Measurements from ENCODE around the gene TBL3.
"Not testable (repeated sequence)": the region's sequence is repeated elsewhere in the genome, so short reads cannot be mapped to it uniquely, and the experiment has no call there.

The TBL3 gene

GRCh38 chr16:1933097-1933661 is 38.7 kb upstream of the TBL3 start:
- DNase-seq (ENCODE audit: low spot score), result peak; percentile 61
- no peak for TF ChIP-seq CTCF (IDR thresholded peaks at IDR 0.05; ENCODE audit: poor library complexity, severe bottlenecking)
- Histone ChIP-seq H3K27me3 (ENCODE audit: insufficient read depth, poor library complexity, severe bottlenecking) (no peaks in the 10 kb centered on the region), H3K27ac (ENCODE audit: poor library complexity, severe bottlenecking) (no peak overlapping the region), H3K4me3 (ENCODE audit: severe bottlenecking) (no peak overlapping the region), H3K9me3 (ENCODE audit: severe bottlenecking) (no peaks in the 10 kb centered on the region), H3K4me1 (ENCODE audit: insufficient read depth, poor library complexity, severe bottlenecking) (no peaks in the 10 kb centered on the region), H3K36me3 (ENCODE audit: low read depth) (no peaks in the 10 kb centered on the region)
- ATAC-seq (ENCODE audit: low read depth), result no peak

GRCh38 chr16:1936945-1937479 is 34.8 kb upstream of the TBL3 start:
- Histone ChIP-seq H3K4me1 (ENCODE audit: insufficient read depth, poor library complexity, severe bottlenecking) (peaks cover 2% of the 10 kb centered on the region), H3K9me3 (ENCODE audit: severe bottlenecking) (no peaks in the 10 kb centered on the region), H3K36me3 (ENCODE audit: low read depth) (peaks cover 6% of the 10 kb centered on the region; the same call in 1 of the 2 replicates), H3K4me3 (ENCODE audit: severe bottlenecking) (no peak overlapping the region), H3K27me3 (ENCODE audit: insufficient read depth, poor library complexity, severe bottlenecking) (no peaks in the 10 kb centered on the region), H3K27ac (ENCODE audit: poor library complexity, severe bottlenecking) (no peak overlapping the region)
- DNase-seq (ENCODE audit: low spot score), result no peak
- no peak for ATAC-seq (ENCODE audit: low read depth)
- no peak for TF ChIP-seq CTCF (IDR thresholded peaks at IDR 0.05; ENCODE audit: poor library complexity, severe bottlenecking)

GRCh38 chr16:1938316-1938715 is 33.5 kb upstream of the TBL3 start:
- no peak overlapping the region for H3K27ac ChIP-seq (ENCODE audit: poor library complexity, severe bottlenecking)
- DNase-seq (ENCODE audit: low spot score), result no peak
- ATAC-seq (ENCODE audit: low read depth), result no peak
- H3K4me1 ChIP-seq (ENCODE audit: insufficient read depth, poor library complexity, severe bottlenecking), result peaks cover 5% of the 10 kb centered on the region
- H3K27me3 ChIP-seq (ENCODE audit: insufficient read depth, poor library complexity, severe bottlenecking), result no peaks in the 10 kb centered on the region
- no peaks in the 10 kb centered on the region for H3K9me3 ChIP-seq (ENCODE audit: severe bottlenecking)
- no peak for TF ChIP-seq CTCF (IDR thresholded peaks at IDR 0.05; ENCODE audit: poor library complexity, severe bottlenecking)
- no peak overlapping the region for H3K4me3 ChIP-seq (ENCODE audit: severe bottlenecking)
- peaks cover 6% of the 10 kb centered on the region; the same call in 1 of the 2 replicates for H3K36me3 ChIP-seq (ENCODE audit: low read depth)

- no peak for DNase-seq (ENCODE audit: low spot score)
- H3K4me1 ChIP-seq (ENCODE audit: insufficient read depth, poor library complexity, severe bottlenecking), result peaks cover 8% of the 10 kb centered on the region
- H3K4me3 ChIP-seq (ENCODE audit: severe bottlenecking), result no peak overlapping the region
- no peaks in the 10 kb centered on the region for H3K27me3 ChIP-seq (ENCODE audit: insufficient read depth, poor library complexity, severe bottlenecking)
- no peak overlapping the region for H3K27ac ChIP-seq (ENCODE audit: poor library complexity, severe bottlenecking)
- TF ChIP-seq CTCF (IDR thresholded peaks at IDR 0.05; ENCODE audit: poor library complexity, severe bottlenecking), result no peak
- no peaks in the 10 kb centered on the region for H3K9me3 ChIP-seq (ENCODE audit: severe bottlenecking)
- ATAC-seq (ENCODE audit: low read depth), result no peak
- H3K36me3 ChIP-seq (ENCODE audit: low read depth), result peaks cover 6% of the 10 kb centered on the region; the same call in 1 of the 2 replicates
Measured at GRCh38 chr16:1938910-1939309, 32.9 kb upstream of the TBL3 start.

- ATAC-seq (ENCODE audit: low read depth); H3K27ac ChIP-seq (ENCODE audit: poor library complexity, severe bottlenecking); H3K4me3 ChIP-seq (ENCODE audit: severe bottlenecking); H3K27me3 ChIP-seq (ENCODE audit: insufficient read depth, poor library complexity, severe bottlenecking); H3K9me3 ChIP-seq (ENCODE audit: severe bottlenecking); DNase-seq (ENCODE audit: low spot score); H3K4me1 ChIP-seq (ENCODE audit: insufficient read depth, poor library complexity, severe bottlenecking); H3K36me3 ChIP-seq (ENCODE audit: low read depth): not testable (repeated sequence)
Measured at GRCh38 chr16:1939833-1940232, 32.0 kb upstream of the TBL3 start.
